ENCODE data around the gene NALCN. TPM values are rescaled to one million over a fixed set of nuclear protein-coding genes. Genes with fewer than 3 reads are reported as not detected.

The NALCN gene
- total and polyA plus RNA-seq, 4 donors = 0.11 to 0.64 (median 0.37) TPM

DNA sequence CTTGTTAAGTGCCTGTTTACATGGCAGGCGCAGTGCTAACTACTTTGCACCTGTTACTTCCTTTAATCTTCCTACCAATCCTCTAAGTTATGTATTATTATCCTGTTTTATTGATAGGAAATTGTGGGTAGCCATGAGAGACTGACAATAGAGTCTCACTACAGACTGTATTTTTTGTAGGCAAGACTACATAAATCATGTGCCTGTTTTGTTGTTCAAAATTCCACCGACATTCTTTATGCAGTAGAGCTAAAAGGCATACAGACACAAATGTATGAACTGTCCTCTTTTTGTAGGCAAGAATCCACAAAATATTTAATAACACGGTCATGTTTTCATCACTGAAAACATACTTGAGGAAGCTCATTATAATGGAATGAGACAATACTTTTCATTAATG is 205.5 kb downstream of the NALCN start:
- no peak overlapping the region for H3K9ac ChIP-seq (ENCODE audit: insufficient read depth in 1 of 2, low read length in 2 of 2)
- H3K4me3 ChIP-seq = no peak overlapping the region
- H3K4me1 ChIP-seq (ENCODE audit: control insufficient read depth in 5 of 5, insufficient read depth in 5 of 5, low read length in 5 of 5) = no peaks in the 10 kb centered on the region
- H3K36me3 ChIP-seq (ENCODE audit: control insufficient read depth in 4 of 4, insufficient read depth in 4 of 4, low read length in 4 of 4) = no peaks in the 10 kb centered on the region
- 83 to 86% methylated on average over 3 of the region's 3 CpGs for WGBS, 2 donors
- ATAC-seq (ENCODE audit: insufficient read depth, low FRiP score) = no peak
- DNase-seq = no peak
- no peaks in the 10 kb centered on the region for H3K9me3 ChIP-seq (ENCODE audit: control insufficient read depth in 4 of 4, insufficient read depth in 3 of 4, low read length in 3 of 4)
- H3K27ac ChIP-seq (ENCODE audit: low read depth in 1 of 2, low read length in 1 of 2) = no peak overlapping the region
- no peaks in the 10 kb centered on the region for H3K27me3 ChIP-seq (ENCODE audit: control insufficient read depth in 3 of 3, insufficient read depth in 3 of 3, low read length in 2 of 3)
- TF ChIP-seq, protein P1, sequence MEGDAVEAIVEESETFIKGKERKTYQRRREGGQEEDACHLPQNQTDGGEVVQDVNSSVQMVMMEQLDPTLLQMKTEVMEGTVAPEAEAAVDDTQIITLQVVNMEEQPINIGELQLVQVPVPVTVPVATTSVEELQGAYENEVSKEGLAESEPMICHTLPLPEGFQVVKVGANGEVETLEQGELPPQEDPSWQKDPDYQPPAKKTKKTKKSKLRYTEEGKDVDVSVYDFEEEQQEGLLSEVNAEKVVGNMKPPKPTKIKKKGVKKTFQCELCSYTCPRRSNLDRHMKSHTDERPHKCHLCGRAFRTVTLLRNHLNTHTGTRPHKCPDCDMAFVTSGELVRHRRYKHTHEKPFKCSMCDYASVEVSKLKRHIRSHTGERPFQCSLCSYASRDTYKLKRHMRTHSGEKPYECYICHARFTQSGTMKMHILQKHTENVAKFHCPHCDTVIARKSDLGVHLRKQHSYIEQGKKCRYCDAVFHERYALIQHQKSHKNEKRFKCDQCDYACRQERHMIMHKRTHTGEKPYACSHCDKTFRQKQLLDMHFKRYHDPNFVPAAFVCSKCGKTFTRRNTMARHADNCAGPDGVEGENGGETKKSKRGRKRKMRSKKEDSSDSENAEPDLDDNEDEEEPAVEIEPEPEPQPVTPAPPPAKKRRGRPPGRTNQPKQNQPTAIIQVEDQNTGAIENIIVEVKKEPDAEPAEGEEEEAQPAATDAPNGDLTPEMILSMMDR (IDR thresholded peaks at IDR 0.05; ENCODE audit: control extremely low read depth, extremely low read depth) = no peak

DNA sequence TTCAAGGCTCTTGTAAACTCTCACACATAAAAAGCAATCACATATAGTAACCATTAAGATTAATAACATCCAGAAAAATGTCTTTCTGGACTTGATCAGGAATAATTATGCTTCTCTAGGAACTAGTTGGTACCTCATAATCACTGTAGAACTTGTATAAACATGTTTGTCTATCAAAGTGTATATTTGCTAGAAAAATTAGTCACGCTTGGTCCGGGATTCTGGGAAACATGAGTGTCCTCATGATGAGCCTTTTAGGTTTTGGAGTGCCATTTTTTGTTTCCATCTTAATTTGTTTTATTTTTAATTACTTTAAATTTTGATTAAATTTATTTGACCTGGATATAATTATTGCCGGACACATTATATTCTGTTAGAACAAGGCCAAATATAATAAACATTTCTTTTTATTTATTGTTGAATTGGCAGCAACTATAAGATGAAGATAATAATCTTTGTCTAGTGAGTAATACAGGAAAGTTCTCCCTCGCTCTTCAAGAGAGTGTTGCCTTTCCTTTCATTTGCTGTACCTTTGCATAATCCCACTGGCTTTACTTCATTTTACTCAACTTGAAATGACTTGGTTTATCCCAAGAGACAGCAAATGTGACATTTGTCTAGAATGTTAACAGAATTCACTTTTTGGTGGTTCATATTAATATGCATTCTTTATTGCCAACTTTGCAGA is 207.0 kb downstream of the NALCN start:
- Histone ChIP-seq H3K4me3 (no peak overlapping the region), H3K27ac (ENCODE audit: low read depth in 1 of 2, low read length in 1 of 2) (no peak overlapping the region), H3K27me3 (ENCODE audit: control insufficient read depth in 3 of 3, insufficient read depth in 3 of 3, low read length in 2 of 3) (no peaks in the 10 kb centered on the region), H3K36me3 (ENCODE audit: control insufficient read depth in 4 of 4, insufficient read depth in 4 of 4, low read length in 4 of 4) (no peaks in the 10 kb centered on the region), H3K4me1 (ENCODE audit: control insufficient read depth in 5 of 5, insufficient read depth in 5 of 5, low read length in 5 of 5) (no peaks in the 10 kb centered on the region), H3K9me3 (ENCODE audit: control insufficient read depth in 4 of 4, insufficient read depth in 3 of 4, low read length in 3 of 4) (no peaks in the 10 kb centered on the region), H3K9ac (ENCODE audit: insufficient read depth in 1 of 2, low read length in 2 of 2) (no peak overlapping the region)
- ATAC-seq (ENCODE audit: insufficient read depth, low FRiP score) (no peak), DNase-seq (no peak)
- TF ChIP-seq, protein P1 (IDR thresholded peaks at IDR 0.05; ENCODE audit: control extremely low read depth, extremely low read depth) = no peak
- 87 to 90% methylated on average over 4 of the region's 4 CpGs for WGBS, 2 donors

DNA sequence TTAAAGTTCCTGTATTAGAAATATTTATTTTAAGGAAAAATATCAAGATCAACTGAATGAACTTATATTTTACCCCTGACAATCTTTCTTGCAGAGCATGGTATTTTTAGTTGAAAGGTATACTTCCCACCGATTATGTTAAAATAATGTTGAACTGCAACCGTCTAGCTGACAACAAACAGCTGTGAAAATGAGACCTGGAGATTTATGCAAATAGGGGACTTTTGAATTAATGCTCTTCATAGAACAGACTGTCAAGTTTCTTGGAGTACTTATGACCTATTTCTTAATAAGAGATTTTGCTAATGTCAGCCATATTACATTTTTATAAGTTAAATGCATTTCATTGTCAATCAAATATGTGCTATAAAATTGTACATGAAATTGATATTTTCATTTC is 210.9 kb downstream of the NALCN start:
- no peaks in the 10 kb centered on the region for H3K4me1 ChIP-seq (ENCODE audit: control insufficient read depth in 5 of 5, insufficient read depth in 5 of 5, low read length in 5 of 5)
- DNase-seq (no peak), ATAC-seq (ENCODE audit: insufficient read depth, low FRiP score) (no peak)
- H3K27me3 ChIP-seq (ENCODE audit: control insufficient read depth in 3 of 3, insufficient read depth in 3 of 3, low read length in 2 of 3) = no peaks in the 10 kb centered on the region
- no peak overlapping the region for H3K9ac ChIP-seq (ENCODE audit: insufficient read depth in 1 of 2, low read length in 2 of 2)
- H3K27ac ChIP-seq (ENCODE audit: low read depth in 1 of 2, low read length in 1 of 2) = no peak overlapping the region
- 82 to 86% methylated on average over 2 of the region's 2 CpGs for WGBS, 2 donors
- H3K4me3 ChIP-seq = no peak overlapping the region
- TF ChIP-seq, protein P1 (IDR thresholded peaks at IDR 0.05; ENCODE audit: control extremely low read depth, extremely low read depth) = no peak
- H3K9me3 ChIP-seq (ENCODE audit: control insufficient read depth in 4 of 4, insufficient read depth in 3 of 4, low read length in 3 of 4) = no peaks in the 10 kb centered on the region
- no peaks in the 10 kb centered on the region for H3K36me3 ChIP-seq (ENCODE audit: control insufficient read depth in 4 of 4, insufficient read depth in 4 of 4, low read length in 4 of 4)

Data from lung (tissue), 12 donors.